ENCODE measurements around the gene TMEM17.

The TMEM17 gene

GRCh38 chr2:62471404-62471803, 34.6 kb downstream of the TMEM17 start:
- no peak for DNase-seq

DNA sequence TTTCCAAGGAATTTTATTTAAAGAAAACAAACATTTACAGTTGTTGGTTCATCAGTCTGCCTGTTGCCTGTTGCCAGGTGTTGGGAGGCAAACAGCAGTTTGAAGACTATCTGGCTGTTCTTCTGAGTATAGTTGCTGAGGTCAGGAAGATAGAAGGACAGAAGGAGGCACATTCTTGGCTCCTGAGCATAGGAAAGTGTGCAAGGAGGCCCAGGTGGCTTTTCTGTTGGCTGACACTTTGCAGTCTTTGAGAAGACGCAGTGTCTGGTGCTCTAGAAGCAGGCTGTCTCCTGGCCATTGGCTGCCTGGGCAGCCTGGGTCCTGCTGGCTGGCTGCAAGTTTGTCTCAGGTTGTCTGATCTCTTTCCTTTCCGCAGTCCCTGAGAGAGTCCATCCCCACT, 36.4 kb downstream of the TMEM17 start:
- no peak for DNase-seq

- DNase-seq: no peak
Measured at GRCh38 chr2:62469114-62469513, 36.9 kb downstream of the TMEM17 start.

DNA sequence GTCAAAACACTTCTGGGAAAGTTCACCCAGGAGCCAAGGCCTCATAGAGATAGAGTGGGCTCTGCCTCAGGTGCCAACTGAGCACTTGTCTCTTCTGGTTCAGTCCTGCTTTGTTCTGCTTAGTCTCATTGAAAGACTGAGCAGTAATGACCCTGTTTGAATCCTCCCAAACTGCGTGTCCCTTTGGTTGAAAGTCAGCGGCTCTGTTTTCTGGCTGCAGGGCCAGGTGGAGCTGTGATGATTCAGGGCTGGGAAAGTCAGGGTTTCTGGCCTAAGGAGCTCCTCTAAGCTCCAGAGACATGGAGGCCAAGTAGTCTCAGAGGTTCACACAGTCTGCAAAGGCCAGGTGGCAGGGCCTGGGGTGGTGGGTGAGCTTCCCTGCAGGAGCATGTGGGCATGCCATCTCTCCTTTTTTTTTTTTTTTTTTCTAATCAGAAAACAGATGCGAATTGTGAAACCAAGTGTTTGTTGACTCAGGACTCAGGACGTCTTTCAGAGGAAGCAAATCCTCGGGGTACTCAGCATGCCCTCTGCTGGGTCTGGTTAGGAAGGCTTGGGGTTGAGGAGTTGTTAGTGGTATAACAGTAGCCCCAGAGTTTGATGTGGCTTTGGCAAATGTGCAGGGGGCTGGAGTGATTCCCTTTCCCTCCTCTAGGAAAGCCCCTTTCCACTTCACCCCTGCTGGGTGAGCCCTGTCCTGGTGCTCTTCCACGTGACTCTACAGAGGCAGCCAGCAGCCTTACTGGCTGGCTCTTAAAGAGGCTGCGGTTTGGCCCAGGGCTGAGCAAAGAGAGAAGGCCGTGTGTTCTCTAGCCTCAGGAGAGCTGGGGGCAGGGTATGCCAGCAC, 38.3 kb downstream of the TMEM17 start:
- DNase-seq: no peak

DNA sequence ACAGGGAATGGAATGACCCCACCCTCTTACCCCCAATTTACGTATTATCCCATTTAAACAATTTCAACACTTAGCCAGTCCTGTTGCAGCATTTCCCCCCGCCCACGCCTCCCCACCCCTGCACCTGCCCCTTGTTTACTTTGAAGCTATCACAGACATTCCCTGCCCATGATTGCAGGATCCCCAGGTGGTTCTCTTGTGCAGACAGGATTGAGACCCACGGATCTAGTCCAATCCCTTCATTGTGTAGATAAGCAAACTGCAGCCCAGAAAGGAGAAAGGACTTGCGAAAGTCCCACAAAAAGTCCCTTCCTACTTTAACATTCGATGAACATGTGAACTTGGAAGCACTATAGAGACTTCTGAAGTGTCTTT, 38.9 kb downstream of the TMEM17 start:
- DNase-seq: no peak

DNA sequence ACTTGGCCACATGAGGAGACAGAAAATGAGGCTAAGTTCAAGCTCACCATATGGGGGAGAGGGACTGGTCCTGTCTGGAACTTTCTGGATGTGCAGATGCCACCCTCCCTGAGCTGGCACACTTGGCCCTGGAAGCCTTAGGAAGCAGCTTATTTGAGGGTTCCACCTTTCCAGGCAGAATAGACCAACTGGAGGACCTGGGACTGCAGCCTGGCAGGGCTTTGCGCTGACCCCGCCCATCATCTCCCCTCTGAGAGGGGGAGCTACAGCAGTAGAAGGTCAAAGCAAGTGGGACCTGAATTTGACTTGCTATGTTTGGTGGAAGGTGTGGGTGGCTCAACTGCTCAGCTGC, 39.5 kb downstream of the TMEM17 start:
- DNase-seq: no peak

GRCh38 chr2:62465741-62466502, 40.1 kb downstream of the TMEM17 start:
- DNase-seq: no peak

- no peak for DNase-seq
Measured at GRCh38 chr2:62465039-62465740, 40.8 kb downstream of the TMEM17 start.

DNA sequence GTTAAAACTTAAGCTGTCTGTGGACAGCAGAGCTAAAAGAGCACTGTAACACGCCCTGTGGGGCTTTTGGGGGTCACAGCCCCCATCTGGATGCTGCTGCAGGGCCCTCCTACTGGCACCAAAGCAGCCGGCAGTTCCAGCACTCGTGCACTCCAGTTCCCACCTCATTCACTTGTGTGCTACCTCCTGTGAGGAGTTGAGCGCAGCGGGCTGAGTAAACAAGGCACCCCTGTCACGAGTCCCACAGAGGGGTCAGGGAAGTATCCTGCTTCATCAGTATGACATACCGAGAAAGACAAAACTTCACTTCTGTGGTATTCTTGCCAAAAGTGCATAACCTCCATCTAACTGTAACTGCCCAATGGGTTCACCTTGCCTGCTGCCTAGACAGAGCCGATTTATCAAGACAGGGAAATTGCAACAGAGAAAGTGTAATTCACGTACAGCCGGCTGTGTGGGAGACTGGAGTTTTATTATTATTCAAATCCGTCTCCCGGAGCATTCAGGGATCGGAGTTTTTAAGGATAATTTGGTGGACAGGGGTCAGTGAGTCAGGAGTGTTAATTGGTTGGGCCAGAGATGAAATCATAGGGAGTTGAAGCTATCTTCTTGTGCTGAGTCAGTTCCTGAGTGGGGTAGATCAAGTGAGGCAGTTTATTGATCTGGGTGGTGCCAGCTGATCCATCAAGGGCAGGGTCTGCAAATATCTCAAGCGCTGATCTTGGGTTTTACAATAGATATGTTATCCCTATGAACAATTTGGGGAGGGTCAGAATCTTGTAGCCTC, 41.6 kb downstream of the TMEM17 start:
- DNase-seq: no peak

DNA sequence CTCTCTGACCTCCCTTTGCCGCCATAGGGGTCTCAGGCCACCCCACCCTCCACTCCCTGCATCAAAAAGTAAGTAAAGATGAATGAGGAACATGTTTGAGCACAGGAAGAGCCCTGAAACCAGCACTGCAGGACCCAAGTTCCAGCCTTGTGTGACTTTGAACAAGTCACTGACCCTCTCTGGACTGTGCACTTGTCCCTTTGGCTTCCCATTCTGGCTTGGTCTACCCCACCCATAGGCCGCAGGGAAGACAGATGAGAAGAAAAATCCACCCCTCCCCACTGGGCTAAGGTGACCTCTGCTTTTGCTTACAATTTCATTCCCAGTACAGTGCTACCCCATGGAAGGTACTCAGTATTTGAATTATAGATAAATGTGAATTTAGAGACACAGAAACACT, 43.8 kb downstream of the TMEM17 start:
- DNase-seq: no peak

- no peak for DNase-seq
Measured at GRCh38 chr2:62461707-62462106, 44.3 kb downstream of the TMEM17 start.

- no peak for DNase-seq
Measured at GRCh38 chr2:62461017-62461553, 44.9 kb downstream of the TMEM17 start.

DNA sequence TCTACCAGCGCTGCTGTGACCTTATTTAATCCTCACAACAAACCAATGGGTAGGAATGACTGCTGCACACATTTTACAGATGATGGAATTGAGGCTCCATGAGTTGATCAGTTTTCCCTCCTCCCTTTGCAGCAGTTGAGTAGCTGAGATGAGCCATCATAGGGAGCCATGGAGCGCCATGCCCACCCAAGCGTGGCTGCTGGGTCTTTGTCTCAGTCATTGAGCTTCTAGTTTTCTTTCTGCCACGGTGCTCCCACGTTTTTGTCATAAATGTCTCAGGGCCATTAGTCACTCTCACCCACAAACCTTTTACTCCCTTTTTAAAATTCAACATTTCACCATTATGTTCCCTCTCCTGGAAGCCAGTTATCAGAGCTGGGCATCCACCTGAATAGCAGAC, 45.8 kb downstream of the TMEM17 start:
- no peak for DNase-seq

GRCh38 chr2:62459672-62460071, 46.3 kb downstream of the TMEM17 start:
- DNase-seq: no peak

DNA sequence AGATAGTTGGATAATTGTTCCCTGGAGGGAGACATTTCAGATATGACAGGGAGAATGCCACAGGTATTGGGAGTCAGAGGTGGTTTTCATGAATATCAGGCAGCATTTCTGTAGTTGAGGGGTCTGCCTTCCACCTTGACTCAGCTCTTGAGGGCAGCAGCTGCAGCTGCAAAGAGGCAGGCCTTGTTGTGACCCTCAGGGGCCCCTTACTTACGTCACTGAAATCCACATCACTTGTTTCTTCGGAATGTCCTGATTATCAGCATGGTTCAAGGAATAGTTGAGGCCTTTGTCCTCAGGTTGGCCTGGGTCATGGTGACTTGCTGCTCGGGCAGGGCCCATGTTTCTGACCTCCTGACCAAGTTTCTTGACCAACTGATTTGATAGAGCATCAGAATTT, 46.9 kb downstream of the TMEM17 start:
- DNase-seq: no peak

GRCh38 chr2:62458671-62459081, 47.3 kb downstream of the TMEM17 start:
- DNase-seq: no peak

GRCh38 chr2:62458206-62458641, 47.8 kb downstream of the TMEM17 start:
- no peak for DNase-seq

DNA sequence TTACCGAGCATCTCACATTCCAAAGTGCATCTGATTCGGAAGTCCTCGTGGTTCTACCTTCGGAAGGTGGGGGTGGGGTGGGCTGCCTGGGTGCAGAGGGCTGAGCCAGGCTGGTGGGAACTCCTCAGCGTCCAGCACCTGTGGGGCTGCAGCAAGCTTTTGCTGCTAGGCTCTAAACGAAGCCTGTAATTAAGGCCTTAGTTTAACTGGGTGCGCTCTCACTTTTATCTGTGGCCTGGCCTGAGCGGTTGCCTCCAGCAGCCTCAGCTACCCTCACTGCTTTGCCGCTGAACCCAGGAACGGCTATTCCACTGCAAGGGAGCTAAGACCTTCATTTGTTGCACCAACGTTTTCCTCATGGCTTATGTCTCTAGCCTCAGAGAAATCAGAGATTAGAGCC, 48.4 kb downstream of the TMEM17 start:
- no peak for DNase-seq

DNA sequence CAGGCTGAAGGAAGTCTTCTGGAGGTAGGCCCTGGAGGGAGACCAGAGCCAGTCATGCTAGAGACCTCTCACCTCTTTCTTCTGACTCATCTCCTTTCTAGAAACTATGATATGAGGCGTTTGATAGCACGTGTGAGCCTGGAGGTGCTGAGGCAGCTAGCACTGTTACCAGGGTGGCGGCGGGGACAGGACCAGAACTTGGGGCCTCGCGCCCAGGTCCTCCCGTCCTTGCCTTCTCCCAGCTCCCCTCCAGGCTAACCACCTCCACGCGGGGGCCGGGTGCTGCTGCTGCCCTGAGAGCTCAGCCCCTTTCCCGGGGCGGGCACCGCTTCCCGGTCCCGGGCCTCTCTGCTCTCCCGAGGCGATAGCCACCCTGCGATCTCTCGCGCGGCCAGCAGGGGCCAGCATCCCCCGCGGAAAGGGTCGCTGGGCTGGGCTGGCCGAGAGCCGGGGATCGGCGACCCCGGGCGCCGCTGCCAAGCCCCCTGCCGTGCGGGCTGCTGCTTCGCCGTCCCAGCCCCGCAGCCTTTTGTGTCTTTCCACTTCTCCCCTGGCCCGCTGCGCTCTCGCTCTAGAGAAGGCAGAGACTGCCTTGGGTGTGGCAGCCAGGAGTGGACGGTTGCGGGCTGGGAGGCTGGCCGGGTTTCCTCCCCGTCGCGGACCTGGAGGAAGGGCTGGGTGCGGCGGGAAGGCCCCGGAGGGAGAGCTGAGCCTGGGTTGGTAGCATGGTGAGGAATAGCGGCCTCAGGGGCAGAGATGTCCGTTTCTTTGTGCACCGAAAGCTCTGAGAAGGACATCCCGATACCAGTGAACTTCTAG, 49.1 kb downstream of the TMEM17 start:
- peak; percentile 40 for DNase-seq

GRCh38 chr2:62455957-62456692, 49.9 kb downstream of the TMEM17 start:
- no peak for DNase-seq

DNA sequence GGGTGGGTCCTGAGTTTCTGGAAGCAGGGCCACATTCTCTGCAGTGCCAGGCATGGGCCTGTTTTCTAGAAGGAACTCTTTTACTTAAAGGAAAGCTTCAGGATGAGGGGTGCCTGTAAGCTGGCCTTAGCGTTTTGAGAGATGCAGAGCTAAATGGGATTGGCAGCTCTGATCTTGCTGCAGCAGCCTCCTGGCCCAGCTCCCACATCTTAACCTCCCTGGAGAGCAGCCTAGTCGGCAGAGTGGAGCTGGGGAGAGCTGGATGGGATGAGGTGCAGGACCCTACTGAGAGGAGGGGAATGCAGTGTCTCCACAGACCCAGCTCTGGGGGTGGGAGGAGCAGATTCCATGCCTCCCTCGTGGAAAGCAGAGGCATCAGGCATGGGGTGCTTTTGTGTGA, 52.0 kb downstream of the TMEM17 start:
- no peak for DNase-seq
